COLO829 (cell line): ENCODE measurements around the gene STYXL1.
"Not testable (repeated sequence)": the region's sequence is repeated elsewhere in the genome, so short reads cannot be mapped to it uniquely, and the experiment has no call there.

Source experiments
- DNase-seq: peaks from one replicate; pipeline ENCODE4 v3.0.0; 2012; ENCODE audit warnings: low spot score

The STYXL1 gene

DNA sequence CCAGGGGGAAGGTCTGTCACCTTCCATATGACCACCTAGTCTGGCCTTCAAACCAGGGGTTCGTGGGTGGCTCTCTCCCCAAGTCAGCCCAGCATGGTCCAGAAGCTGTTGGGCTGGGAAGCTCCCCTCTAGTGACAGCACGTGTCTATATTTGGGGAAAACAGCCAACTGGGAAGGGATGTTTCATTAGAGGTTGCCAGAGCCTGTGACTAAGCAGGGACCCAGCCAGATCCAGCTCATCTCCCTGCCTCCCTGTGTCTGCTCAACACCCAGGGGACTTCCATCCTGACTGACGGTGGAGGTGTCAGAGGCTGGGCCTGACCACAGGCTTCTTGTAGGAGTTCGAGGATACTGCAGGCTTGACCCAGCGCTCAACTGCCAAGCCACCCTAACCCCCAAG is 10.5 kb downstream of the STYXL1 start:
- DNase-seq, result no peak

DNA sequence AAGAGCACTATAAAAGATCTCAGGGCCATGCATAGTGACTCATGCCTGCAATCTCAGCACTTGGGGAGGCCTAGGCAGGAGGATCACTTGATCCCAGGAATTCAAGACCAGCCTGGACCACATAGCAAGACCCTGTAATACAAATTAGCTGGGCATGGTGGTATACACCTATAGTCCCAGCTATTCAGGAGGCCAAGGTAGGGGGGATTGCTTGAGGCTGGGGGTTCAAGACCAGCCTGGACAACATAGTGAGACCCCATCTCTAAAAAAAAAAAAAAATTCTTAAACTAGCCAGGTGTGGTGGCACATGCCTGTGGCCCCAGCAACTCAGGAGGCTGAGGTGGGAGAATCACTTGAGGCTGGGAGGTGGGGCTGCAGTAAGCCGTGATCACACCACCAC is 15.8 kb downstream of the STYXL1 start:
- DNase-seq, result no peak

DNA sequence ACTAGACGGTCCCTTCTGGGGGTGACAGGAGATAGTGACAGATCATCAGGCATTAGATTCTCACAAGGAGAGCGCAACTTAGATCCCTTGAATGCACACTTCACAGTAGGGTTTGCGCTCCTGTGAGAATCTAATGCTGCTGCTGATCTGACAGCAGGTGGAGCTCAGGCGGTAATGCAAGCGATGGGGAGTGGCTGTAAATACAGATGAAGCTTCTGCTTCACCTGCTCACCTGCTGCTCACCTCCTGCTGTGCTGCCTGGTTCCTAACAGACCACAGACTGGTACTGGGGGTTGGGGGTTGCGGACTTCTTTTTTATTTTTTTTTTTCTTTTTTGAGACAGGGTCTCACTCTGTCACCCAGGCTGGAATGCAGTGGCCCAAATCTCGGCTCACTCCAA is 18.1 kb downstream of the STYXL1 start:
- DNase-seq, result not testable (repeated sequence)

DNA sequence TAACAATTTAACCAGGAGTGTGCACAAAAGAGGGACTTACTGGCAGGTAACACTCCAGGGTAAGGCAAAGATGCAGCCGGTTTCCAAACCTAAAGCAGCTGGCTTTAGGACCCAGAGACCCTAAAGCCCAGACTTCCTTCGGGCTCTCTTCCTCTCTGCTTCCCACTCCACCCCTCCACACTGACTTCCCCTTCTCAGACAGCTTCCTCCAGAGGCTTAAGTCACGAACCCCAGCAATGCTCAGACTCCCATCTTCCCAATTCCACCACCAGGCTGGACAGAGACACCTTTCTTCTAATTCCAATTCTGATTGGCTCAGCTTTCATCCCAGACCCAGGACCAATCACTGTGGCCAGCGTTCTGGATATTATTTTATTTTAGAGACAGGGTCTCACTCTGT is 24.8 kb downstream of the STYXL1 start:
- no peak for DNase-seq

DNA sequence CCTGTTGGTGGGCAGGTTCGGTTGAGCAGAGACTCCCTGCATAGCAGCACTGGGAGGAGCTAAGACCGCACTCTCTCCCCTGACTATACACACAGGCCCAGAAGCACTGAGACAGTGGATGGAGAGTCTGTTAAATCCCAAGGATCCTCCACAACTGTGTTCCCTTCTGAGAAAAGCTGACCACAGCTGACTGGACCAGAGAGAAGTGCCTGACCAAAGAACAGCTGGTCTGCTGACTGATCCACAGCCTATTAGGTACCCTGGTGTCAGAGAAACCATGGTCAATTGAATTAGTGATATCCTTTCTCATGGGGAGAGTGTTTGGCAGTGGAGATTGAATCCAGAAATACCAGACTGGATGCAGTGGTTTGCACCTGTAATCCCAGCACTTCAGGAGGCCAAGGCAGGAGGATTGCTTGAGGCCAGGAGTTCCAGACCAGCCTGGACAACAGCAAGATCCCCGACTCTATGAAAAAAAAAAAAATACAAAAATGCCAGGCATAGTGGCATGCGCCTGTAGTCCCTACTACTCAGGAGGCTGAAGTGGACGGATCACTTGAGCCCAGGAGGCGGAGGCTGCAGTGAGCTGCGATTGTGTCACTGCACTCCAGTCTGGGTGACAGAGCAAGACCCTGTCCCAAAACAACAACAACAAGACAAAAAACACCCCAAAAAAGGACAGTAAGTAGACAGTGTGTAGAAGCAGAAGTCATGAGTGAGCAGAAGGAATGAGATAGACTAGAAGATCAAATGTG is 25.6 kb downstream of the STYXL1 start:
- DNase-seq, result no peak

DNA sequence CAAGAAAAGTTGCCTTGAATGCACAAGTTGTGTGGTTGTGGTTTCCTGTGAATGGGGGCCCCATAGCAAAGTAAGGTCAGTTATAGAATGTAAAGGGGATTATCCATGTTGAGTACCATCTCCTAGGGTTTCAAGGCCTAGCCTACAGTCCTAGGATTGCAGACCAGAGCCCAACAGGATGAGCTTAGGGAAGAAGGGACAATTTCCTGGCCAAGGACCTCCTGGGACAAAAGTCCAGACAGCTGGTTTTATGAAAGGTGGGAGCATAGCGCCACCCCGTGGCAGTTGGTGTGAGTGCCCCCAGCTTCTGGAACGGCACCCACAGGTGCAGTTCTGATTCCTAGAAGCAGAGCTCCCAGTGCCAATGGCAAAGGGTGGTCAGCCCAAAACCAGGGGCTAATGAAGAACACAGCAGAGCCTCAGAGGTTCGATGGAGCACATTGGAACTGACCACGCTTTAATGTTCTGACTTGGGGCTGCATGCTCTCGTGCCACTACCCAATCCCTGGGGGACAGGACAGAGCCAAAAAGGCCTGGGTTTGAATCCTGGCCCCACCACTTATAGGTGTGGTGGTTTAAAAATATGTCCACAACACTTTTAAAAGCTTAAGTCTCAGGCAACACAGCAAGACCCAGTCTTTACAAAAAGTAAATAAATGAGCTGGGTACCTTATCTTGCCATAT is 27.6 kb downstream of the STYXL1 start:
- DNase-seq, result peak; percentile 85

DNA sequence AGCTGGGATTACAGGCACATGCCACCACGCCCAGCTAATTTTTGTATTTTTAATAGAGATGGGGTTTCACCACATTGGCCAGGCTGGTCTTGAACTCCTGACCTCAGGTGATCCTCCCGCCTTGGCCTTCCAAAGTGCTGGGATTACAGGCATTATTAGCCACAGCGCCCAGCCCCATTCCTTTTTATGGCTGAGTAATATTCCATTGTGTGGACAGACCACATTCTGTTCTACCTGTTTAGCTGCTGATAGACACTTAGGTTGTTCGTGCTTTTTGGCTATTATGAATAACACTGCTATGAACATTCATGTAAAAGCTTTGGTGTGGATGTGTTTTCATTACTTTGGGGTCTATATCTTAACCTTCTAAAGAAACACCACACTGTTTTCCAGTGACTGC is 29.3 kb downstream of the STYXL1 start:
- not testable (repeated sequence) for DNase-seq

DNA sequence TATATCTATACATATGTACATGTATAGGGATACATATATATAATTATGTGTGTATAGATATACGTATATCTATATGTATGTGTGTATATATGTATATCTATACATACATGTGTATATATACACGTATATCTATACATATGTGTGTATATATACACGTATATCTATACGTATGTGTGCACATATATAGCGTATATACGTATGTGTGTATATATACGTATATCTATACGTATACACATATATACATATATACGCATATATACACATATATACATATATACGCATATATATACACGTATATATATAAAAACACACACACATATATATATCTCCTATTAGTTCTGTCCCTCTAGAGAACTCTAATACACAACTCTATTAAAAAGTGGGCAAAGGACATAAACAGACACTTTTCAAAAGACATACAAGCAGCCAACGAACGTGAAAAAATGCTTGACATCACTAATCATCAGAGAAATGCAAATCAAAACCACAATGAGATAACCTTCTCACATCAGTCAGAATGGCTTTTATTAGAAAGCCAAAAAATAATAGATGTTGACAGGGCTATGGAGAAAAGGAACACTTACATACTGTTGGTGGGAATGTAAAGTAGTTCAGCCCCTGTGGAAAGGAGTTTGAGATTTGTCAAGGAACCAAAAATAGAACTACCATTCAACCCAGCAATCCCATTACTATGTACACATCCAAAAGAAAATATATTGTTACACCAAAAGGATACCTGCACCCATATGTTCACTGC is 31.4 kb downstream of the STYXL1 start:
- DNase-seq, result no peak

DNA sequence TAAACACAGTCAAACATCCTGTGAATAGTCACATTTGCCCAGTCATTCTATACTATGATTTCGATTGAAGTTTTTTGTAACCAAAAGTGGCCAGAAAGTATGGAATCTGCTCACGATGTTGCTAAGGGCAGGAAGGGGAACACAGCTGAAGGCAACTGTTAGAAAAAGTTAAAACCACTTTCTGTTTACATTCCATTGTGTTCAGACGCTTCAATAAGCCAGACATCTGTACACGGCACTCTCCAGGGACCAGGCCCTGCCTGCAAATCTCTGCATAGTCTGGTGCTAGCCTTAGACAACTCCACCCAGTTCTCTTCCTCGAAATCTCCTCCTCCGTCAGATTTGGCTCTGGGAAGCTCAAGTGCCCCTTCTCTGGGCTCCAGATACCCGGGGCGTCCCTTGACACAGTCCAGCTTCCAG is 36.3 kb downstream of the STYXL1 start:
- no peak for DNase-seq

DNA sequence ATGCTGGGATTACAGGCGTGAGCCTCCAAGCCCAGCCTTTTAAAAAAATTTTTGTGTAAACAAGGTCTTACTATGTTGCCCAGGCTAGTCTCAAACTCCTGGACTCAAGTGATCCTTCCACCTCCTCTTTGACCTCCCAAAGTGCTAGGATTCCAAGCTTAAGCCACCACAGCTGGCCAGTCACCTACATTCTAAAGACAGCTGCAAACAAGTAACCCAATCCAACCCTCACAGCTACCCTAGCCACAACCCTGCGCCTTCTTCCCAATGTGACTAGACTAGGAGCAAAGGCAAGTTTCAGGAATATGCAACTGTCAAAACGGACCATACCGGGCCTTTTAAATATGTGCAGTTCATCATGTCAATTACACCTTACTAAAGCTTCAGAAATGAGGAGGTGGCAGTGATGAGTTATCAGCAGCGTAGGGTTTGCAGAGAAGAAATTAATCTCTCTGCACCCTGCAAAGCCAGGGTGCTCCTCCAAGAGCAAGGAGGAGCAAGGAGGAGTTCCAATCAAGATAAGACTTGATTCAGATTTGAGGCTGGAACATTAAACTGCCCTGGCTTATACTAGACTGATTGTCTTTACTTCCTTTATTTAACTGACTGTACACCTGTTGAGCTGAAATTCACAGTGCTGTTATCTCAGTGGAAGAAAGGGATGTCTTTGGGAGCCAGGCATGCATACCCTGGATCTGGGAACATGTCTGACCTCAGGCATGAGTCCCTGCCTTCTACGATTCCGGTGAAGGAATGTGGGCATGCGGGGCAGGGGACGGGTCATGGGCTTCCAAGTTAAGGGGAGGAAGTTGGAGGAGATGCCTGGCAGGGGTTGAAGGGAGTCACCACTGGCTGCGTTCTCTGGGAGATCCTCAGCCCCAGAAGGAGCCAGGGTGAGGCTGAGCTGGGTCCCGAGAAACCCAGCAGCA is 37.9 kb downstream of the STYXL1 start:
- DNase-seq, result no peak

DNA sequence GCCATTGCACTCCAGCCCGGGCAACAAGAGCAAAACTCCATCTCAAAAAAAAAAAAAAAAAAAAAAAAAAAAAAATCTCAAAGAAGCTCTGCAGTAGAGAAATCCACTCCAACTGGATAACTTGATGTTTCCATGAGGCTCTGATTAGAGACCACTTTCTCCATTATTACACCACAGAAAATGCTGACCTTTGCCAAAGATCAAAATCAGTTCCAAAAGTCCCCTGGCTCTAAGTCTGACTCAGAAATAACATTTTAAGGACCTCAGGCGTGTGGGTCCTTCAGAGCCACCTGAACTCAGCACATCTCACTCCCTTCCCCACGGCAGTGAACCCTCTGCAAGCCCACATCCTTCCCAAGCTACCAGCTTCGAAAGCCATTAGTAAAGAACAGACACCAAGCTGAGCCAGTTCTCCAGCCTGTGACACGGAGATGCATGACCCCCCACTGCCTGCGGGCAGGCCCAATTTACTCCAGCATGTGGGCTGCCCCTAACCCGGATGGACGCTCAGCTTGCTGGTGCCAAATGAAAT is 39.6 kb downstream of the STYXL1 start:
- no peak for DNase-seq

DNA sequence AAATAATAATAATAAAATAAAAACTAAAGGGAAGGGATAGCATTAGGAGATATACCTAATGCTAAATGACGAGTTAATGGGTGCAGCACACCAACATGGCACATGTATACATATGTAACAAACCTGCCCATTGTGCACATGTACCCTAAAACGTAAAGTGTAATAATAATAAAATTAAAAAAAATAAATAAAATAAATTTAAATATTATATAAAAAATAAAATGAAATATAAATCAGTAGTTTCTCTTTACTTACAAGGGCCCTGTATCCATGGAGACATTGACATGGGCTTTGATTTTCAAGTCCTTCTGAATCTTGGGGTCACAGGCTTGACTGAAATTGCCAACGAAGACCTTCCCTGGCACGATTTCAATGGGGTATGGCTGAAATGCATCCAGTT is 42.8 kb downstream of the STYXL1 start:
- DNase-seq, result not testable (repeated sequence)

DNA sequence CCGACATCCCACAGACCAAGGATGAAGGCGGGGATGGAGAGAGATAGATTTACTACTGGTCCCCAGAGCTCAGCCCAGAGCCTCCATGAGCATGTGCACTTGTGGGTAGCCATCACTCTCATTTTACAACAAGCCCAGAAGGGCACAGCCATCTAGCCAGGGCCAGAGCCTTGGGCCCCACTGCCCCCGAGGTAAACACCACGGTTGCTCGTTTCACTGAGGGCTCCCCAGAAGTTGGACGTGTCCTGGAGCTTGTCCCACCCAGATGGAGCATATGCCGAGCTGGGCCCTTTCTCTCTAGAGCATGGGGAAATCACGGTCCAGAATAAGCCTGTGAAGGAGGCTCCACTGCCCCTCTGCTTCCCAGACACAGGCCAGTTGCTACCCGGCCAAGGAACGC is 44.4 kb downstream of the STYXL1 start:
- no peak for DNase-seq

DNA sequence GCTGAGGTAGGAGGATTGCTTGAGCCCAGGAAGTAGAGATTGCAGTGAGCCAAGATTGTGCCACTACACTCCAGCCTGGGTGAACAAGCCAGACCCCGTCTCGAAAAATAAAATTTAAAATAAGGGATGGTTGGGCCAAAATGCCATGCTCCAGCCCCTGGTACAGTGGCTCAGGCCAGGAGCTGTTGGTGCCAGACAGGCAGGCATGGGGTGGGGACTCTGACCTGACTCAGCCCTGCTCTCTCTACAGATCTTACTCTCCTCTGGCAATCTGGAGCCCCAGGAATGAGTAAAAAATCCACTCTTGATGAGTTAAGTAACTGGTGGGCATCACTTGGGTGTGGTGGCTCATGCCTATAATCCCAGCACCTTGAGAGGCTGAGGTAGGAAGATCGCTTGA is 45.0 kb downstream of the STYXL1 start:
- no peak for DNase-seq

DNA sequence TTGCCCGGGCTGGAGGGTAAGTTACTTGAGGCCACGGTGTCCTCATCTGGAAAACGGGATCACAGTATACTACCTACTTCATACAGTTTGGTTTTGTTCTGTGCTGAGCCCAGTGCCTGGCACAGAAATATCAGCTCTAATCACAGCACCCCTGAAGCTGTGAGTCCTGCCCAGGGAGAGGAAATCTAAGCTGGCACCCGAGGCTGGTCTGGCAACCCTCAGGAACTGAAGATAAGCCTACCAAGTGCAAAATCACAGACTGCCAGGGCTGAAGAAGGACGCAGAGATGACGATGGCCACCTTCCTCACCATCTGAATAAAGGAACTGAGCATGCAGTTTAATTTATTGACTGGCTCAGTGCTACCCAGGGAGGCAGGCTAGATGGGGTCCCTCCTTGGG is 45.7 kb downstream of the STYXL1 start:
- no peak for DNase-seq

DNA sequence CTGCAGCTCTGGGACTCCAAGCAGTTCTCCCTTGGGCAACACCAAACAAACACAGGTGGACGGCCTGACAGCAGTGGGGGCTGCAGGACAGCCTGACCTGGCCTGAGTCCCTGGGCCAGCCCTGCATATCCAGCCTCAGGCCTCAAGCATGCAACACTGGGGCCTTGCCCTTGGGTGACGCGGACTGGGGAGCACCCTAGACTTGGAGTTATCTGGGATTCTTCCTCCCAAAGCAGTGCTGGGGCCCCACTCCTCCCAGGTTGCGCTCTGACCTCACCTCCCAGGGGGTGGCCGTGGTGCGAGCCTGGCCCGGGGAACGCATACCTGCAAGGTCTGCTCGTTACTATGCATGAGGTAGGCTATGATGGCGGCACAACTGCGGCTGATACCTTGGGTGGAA is 47.2 kb downstream of the STYXL1 start:
- DNase-seq, result no peak

DNA sequence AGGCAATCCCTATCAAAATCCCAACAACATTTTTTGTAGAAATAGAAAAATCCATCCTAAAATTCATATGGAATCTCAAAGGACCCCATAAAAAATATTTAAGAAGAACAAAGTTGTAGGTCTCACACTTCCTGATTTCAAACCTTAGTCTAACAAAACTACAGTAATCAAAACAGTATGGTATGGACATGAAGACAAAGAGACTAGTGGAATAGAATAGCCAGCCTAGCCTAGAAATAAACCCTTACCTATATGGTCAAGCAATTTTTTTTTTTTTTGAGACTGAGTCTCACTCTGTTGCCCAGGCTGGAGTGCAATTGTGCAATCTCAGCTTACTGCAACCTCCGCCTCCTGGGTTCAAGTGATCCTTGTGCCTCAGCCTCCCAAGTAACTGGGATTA is 49.8 kb downstream of the STYXL1 start:
- no peak for DNase-seq

DNA sequence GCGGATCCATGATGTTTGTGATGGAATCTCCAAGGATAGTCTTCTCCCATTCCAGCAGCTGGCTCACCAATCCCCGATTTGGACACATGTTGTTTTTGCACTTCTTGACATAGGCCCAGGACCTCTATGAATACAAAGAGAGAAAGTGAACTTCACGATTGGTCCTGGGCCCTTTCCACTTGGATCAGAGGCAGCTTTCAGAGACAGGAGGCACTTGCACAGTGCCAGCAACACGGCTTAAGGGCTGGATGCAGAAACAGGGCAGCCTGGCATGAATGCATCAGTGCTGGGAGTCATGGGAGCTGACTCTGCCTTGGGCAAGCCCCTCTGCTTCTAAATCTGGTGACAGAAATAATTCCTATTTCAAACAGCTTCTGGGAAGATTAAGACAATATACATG is 51.3 kb downstream of the STYXL1 start:
- DNase-seq, result no peak

DNA sequence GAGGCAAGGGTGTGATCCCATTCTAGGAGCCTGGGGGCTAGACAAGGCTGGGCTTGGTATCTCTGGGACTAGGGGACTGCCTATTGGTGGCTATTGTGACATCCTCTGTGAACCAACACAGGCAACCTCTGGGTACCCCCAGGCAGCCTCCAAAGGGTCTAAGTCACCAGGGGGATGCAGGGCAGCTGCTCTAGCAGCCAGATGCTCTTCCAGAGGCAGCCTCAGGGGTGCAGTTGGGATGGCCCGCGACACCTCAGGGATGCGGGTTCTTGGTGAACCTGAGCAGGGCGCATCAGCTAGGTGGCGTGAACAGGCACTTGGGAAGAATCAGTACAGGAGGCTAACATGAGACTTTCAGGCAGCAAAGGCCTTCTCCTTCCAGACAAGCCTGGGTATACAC is 51.8 kb downstream of the STYXL1 start:
- DNase-seq, result no peak

DNA sequence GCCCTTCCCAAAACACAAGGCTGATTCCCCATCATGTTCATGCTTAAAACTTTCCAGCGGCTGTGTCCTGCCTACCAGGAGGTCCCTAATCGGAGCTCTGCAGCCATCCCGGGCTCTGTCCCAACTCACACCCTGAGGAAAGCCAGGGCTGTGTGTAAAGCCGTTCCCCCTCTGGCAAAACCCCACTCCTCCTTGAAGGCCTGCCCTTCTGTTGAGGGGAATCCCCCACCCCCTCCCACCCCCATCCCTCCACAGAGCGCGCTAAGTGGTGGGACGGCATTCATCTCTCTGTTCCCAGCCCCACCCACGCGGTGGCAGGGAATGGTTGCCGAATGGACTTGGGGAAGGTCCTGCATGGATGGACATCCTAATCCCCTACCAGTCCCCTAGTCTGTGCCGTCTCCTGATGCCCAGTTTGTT is 52.7 kb downstream of the STYXL1 start:
- no peak for DNase-seq

DNA sequence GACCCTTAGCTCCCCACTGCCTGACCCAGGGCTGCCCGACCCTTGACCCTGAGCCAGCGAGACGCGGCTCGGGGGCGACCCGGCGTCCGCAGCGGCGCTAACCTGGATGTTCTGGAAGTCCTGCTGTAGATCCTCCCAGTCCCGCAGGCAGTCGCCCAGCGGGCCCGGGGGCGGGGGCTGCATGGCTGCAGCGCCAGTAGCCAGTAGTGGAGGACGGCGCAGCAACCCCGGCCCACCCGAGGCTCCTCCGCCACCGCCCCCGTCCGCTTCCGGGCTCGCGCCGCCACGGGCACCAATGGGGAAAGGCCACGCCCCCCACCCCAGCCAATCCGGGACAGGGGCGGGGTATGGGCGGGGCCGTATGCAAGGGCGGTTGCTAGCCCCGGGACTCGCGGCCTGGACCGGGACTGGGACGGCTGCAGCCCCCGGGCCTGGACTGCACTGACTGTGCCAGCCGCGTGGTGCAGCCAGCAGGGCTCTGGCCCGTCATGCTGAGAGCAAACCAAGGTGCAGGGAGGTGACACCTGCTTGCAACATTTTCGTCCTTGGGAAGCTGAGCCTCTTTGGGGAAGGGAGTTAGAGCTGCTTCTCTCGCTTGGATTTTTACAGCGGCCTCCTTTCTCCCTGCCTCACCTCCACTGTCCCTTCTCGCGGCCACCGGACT is 53.3 kb downstream of the STYXL1 start, which contains the start of gene TMEM120A:
TSS of gene TMEM120A (minus strand) at position 208 of the 664 bp plus-strand sequence. CDS start at position 183, 25 bp downstream.
- peak; percentile 98 for DNase-seq
